ENCODE data around the gene ABO. TPM values are rescaled to one million over a fixed set of nuclear protein-coding genes. Genes with fewer than 3 reads are reported as not detected.

ABO gene
- total RNA-seq, 6 experiments from 2014 or later: not detected

GRCh38 chr9:133246991-133247390 lies 28.0 kb downstream of the ABO start:
- Mint-ChIP-seq H3K4me1 (ENCODE audit: low read depth) (no peaks in the 10 kb centered on the region), H3K36me3 (ENCODE audit: low read depth) (no peaks in the 10 kb centered on the region), H3K27me3 (ENCODE audit: insufficient read depth) (peaks cover 36% of the 10 kb centered on the region), H3K4me3 (no peak overlapping the region), H3K9me3 (no peaks in the 10 kb centered on the region), H3K27ac (no peak overlapping the region)
- no peak for TF ChIP-seq CTCF (IDR thresholded peaks at IDR 0.05)
- no peak for DNase-seq

GRCh38 chr9:133246562-133246961 lies 28.4 kb downstream of the ABO start:
- Mint-ChIP-seq H3K27me3 (ENCODE audit: insufficient read depth) (peaks cover 41% of the 10 kb centered on the region), H3K36me3 (ENCODE audit: low read depth) (no peaks in the 10 kb centered on the region), H3K4me1 (ENCODE audit: low read depth) (no peaks in the 10 kb centered on the region), H3K4me3 (no peak overlapping the region), H3K27ac (no peak overlapping the region), H3K9me3 (no peaks in the 10 kb centered on the region)
- no peak for DNase-seq
- TF ChIP-seq CTCF (IDR thresholded peaks at IDR 0.05): no peak

GRCh38 chr9:133242991-133243390 lies 32.0 kb downstream of the ABO start:
- Mint-ChIP-seq H3K36me3 (ENCODE audit: low read depth) (no peaks in the 10 kb centered on the region), H3K9me3 (no peaks in the 10 kb centered on the region), H3K4me1 (ENCODE audit: low read depth) (peaks cover 2% of the 10 kb centered on the region), H3K27me3 (ENCODE audit: insufficient read depth) (peaks cover 29% of the 10 kb centered on the region), H3K4me3 (no peak overlapping the region), H3K27ac (no peak overlapping the region)
- no peak for DNase-seq
- no peak for TF ChIP-seq CTCF (IDR thresholded peaks at IDR 0.05)

GRCh38 chr9:133242241-133242640 lies 32.8 kb downstream of the ABO start:
- no peak for DNase-seq
- no peak for TF ChIP-seq CTCF (IDR thresholded peaks at IDR 0.05)
- H3K36me3 Mint-ChIP-seq (ENCODE audit: low read depth): no peaks in the 10 kb centered on the region; the same call in 1 of the 2 replicates
- H3K27ac Mint-ChIP-seq: no peak overlapping the region
- H3K27me3 Mint-ChIP-seq (ENCODE audit: insufficient read depth): peaks cover 34% of the 10 kb centered on the region
- H3K9me3 Mint-ChIP-seq: no peaks in the 10 kb centered on the region
- no peak overlapping the region for H3K4me3 Mint-ChIP-seq
- peaks cover 9% of the 10 kb centered on the region for H3K4me1 Mint-ChIP-seq (ENCODE audit: low read depth)

- Mint-ChIP-seq H3K9me3 (no peaks in the 10 kb centered on the region), H3K27me3 (ENCODE audit: insufficient read depth) (peaks cover 24% of the 10 kb centered on the region), H3K4me1 (ENCODE audit: low read depth) (peaks cover 9% of the 10 kb centered on the region), H3K4me3 (no peak overlapping the region; the same call in 1 of the 2 replicates), H3K27ac (no peak overlapping the region), H3K36me3 (ENCODE audit: low read depth) (no peaks in the 10 kb centered on the region; the same call in 1 of the 2 replicates)
- TF ChIP-seq CTCF (IDR thresholded peaks at IDR 0.05): no peak
- DNase-seq: no peak
These were observed 35.4 kb downstream of the ABO start for GRCh38 chr9:133239533-133240090.

Measured in HFFc6 (cell line).